Ishikawa (cell line): ENCODE results near the gene ALX3.

Experiments used
- FOXM1 ChIP-seq: IDR thresholded peaks from 2 replicates; pipeline ENCODE4 v1.6.1; 2012; ENCODE audit warnings: low read depth, borderline replicate concordance
- RAD21 ChIP-seq: IDR thresholded peaks from 2 replicates; pipeline ENCODE4 v1.6.1; 2012; ENCODE audit warnings: low read depth
- TCF12 ChIP-seq: IDR thresholded peaks from 2 replicates; pipeline ENCODE4 v1.6.1; 2012; ENCODE audit warnings: low read depth
- YY1 ChIP-seq: IDR thresholded peaks from 2 replicates; pipeline ENCODE4 v1.6.1; 2012; ENCODE audit warnings: low read depth

ALX3 gene

GRCh38 chr1:110011527-110012041 is 58.9 kb downstream of the ALX3 start:
- no peak for TF ChIP-seq FOXM1
- TF ChIP-seq TCF12: no peak
- TF ChIP-seq RAD21: peak; percentile 63
- TF ChIP-seq YY1: no peak
